8988T (cell line): Measurements from ENCODE around the gene KIF1A.
A peak's percentile ranks its signal among the peaks of the same experiment; 100 is the strongest.
"Not testable (repeated sequence)": the region's sequence is repeated elsewhere in the genome, so short reads cannot be mapped to it uniquely, and the experiment has no call there.

Source experiments
- DNase-seq: peaks from one replicate; pipeline ENCODE4 v3.0.0; 2011

Gene KIF1A

DNA sequence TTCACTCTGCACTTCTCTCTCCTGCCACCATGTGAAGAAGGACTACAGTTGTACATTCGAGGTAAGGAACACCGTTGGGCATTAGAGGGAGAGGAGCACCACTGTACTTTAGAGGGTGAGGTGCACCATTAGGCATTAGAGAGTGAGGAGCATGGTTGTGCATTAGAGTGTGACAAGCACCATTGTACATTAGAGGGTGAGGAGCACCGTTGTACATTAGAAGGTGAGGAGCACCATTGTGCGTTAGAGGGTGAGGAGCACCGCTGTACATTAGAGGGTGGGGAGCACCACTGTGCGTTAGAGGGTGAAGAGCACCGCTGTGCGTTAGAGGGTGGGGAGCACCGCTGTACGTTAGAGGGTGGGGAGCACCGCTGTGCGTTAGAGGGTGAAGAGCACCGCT, 27.8 kb upstream of the KIF1A start:
- no peak for DNase-seq

DNA sequence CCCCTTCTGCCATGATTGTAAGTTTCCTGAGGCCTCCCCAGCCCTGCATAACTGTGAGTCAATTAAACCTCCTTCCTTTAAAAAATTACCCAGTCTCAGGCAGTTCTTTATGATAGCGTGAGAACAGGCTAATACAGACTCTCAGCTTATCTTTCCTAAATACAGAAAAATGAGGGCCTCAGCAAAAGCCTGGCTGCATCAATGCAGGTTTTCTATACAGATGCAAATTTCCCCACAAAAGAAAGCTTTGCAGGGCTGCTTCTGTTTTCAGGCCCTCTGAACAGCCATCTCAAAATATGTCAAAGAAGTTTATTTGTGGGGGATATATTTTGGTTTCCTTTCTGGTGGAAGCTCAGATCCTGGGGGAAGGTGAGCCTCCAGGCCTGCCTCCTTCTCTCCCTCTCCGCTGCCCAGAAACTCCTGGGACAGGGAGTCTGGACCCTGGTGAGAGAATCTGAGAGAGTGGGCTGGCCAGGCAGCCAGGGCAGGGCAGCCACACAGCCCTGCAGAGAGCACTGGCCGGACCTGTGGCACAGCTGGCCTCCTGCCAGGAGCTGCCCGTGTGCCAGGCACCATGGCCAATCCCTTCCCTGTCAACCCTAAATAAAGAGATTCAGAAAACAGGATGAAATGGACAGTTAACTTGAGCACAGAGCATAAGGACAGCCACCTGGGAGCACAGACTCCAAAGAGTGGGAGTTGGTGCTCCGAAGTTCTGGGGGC, 27.0 kb upstream of the KIF1A start:
- DNase-seq: no peak

DNA sequence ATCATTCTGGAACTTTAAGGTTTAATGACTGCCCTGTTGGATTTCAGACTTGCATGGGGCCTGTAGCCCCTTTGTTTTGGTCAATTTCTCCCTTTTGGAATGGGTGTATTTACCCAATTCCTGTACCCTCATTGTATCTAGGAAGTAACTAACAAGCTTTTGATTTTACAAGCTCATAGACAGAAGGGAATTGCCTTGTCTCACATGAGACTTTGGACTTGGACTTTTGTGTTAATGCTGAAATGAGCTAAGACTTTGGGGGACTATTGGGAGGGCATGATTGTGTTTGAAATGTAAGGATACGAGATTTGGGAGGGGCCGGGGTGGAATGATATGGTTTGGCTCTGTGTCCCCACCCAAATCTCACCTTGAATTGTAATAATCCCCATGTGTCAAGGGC, 26.3 kb upstream of the KIF1A start:
- DNase-seq: not testable (repeated sequence)

DNA sequence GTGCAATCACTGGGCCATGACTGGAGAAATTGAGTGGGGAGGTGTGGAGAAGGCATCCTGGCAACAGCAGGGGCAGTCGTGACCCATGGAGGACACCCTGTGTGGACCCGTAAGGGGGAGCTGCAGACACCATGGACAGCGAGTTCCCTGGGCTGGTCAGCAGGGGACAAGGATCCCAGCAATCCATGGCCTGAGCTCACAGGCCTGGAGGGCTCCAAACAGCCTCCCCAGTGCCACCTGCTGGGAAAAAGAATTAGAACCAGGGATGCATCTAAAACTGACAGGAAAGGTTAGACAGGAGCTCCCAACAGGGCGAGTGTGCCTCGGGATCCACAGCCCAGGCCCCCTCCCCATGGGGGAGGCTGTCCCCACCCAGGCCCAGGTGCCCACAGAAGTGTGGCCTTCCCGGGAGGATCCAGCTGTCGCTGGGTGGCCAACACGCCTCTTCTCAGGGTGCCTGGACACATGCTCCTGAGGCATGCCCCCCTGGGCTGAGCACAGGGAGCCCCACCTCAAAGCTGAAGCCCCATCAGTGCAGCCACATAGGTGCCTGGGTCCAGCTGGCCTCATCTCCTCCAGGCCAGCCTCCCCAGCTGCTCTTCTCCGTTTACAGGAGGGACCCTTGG, 20.5 kb upstream of the KIF1A start:
- DNase-seq: peak; percentile 89

GRCh38 chr2:240839152-240840143, 19.4 kb upstream of the KIF1A start:
- DNase-seq: no peak

GRCh38 chr2:240837621-240838020, 17.6 kb upstream of the KIF1A start:
- DNase-seq: no peak

DNA sequence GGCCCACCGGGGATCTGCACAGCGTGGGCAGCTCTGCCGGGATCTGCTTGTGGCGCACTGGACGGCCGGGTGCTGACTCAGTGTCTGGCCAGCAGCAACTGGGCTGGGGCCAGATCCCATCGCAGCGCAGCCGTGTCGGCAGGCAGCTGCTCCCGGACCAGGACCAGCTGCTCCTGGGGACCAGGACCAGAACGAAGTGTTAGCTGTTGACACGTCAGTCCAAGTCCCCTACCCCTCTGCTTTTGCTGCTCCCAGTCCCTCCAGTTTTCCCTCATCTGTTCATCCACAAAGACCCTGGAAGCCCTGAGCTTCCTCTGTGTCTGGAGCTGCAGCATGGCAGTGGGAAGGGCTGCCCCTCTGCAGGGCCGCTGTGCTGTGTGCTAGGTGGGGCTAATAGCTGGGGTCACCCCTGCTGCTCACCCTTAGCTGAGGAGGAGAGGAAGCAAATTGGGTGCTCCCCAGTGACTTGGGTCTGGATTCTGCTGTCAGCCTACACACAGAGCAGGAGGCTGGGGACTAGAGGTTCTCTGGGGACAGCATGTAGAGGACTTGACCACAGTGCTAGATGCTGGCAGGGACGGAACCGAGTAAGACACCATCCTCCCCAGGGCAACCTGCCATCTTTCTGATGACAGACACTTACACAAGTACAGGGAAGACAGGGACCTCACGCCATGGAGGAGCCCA, 16.9 kb upstream of the KIF1A start:
- no peak for DNase-seq

DNA sequence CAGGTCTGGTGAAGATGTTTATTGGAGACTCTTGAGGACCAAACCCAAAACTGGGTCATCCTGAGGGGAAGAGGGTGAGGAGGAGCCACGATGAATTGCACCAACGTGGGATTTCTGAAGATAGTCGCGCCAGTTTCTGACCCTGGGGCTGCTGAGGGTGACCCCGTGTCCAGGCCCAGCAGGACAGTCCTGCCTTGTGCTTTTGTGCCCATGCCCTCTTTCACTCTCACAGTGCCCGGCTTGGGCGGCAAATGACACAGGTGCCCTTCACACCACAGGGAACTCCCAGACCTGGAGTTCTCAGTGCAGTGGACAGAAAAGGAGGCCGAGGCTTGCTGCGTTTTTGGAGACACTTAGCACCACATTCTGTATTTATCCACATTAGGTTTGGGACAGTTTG, 15.5 kb upstream of the KIF1A start:
- no peak for DNase-seq

DNA sequence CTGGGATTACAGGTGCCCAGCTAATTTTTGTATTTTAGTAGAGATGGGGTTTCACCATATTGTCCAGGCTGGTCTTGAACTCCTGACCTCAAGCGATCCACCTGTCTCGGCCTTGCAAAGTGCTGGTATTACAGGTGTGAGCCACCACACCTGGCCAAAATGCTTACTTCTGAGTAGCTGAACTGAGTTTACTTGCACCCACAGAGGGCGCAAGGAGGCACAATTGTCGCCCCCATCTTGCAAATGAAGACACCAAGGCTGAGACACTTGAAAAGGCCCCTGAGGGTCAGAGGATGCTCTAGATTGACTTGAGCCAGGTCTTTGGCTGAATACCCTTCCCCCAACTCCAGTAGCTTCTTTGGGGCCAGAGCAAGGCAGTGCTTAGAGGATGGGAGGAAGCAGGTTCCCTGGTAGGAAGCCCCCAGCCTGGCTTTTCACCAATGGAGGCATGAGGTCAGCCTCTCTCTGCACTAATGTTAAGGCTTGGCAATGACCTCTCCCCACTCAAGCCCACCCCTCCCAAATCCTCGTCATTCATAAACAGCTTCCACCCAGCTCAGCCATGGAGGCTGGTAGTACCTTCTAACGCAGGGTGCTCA, 14.5 kb upstream of the KIF1A start:
- no peak for DNase-seq

DNA sequence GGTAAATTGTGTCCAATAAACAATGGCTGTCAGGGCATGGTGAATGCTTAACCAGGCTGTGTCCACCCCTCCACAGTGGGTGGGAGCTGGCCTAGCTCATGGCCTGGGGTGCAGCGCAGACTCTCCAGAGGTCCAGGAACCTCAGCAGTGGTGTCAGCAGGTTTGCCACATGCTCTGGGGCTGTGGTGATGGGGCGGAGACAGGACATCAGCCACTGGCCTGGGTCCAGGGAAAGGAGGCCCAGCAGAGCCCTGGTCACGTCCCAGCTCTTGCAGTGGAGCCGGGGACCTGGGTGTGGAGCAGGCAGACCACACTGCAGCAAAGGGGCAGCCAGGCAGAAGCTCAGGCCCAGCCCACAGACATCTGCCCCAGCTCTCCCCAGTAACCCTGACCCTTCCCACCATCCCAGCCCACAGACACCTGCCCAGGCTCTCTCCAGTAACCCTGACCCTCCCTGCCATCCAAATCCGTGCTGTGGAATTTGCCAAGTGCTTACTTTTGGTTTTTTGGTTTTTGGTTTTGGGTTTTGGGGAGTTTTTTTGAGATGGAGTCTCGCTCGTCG, 13.8 kb upstream of the KIF1A start:
- no peak for DNase-seq

DNA sequence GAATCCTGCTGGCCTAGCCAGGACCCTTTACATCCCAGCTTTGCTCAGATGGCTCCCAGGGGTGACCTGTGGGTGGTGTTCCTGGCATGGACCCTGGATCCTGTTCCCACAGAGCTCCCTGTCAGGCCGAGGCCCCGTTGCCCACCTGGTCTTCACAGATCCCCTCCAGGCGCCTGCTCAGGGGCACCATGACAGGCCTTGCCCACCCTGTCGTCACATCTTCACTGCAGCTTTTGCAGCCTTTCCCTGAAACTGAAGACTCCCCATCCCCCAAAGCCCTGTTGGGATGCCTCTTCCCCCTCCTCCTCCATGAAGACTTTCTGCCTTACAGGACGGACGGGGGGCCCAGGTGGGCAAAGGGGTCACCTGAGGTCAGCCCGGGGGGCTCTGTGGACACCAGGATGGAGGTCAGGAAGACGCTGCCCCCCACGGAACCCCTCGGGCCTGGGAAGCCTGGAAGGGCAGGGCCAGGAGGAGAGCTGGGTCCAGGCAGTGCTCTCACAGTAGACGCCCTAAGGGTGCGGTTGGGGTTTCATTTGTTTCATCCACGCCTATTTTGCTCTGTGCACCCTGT, 13.0 kb upstream of the KIF1A start:
- no peak for DNase-seq

GRCh38 chr2:240832205-240832727, 12.2 kb upstream of the KIF1A start:
- DNase-seq: peak; percentile 94

GRCh38 chr2:240831594-240832204, 11.7 kb upstream of the KIF1A start:
- DNase-seq: no peak

GRCh38 chr2:240825476-240825875, 5.5 kb upstream of the KIF1A start:
- DNase-seq: no peak

DNA sequence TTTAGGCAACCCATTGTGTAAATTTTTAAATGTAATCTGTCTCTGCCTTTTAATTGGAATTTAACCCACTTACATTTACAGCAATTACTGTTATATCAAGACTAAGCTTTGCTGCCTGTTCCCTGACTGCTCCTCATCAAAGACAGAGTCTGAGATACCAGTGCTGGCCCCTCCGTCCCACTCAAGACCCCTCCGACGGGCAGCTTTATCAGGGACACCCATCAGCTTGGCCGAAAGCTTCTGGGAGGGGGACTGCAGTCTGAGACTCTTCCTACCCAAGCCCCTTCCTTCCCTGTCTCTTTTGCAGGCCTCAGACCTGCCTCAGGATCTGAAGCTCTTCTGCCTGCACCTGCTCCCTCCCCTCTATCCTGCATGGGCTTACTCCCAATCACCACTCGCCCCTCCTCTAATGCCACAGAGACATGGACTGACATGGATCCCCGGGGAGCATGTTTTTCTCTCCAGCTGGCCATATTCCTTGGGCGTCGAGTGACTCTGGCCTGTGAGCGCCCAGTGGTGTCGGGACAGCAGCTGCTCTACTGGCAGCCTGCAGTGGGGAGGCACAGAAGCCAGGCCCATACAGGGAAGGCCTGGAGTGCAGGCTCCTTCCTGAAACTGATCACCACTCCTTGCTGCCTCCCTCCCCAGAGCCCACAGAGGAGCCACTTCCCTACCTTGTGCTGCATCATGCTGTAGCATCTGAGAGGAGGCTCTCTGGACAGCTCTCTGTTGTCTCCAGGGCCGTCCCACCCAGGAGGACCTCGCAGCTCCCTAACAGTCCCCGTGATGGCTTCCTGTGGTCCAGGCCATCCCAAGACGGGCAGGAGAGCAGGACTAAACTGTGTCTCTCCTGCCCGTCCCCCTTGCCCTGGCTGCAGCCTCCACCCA, 3.7 kb upstream of the KIF1A start:
- no peak for DNase-seq

DNA sequence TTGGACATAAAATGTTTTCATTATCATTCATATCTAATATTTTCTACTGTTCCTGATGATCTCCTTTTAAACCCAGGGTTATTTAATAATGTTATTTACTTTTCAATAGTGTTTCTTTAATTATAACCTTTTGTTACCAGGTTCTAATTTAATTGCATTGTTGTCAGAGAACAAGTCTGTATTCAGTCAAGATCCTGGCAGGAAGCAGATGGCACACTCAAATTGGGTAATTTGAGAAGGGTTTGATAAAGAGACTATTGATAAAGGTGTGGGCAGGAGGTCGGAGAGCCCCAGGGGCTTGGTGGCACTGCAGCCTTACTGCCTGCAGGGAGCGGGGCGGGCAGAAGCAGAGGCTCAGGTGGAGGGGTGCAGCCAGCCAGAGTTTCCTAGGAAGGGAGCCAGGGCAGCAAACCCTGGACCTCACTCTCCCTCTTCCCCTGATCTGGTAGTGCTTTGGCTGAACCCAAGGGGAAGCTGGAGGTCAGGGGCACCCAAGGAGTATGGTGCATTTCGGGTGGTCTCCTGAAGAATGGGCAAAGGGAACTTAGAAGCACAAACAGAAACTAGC, 2.3 kb upstream of the KIF1A start:
- no peak for DNase-seq

GRCh38 chr2:240821429-240821778, 1.4 kb upstream of the KIF1A start:
- no peak for DNase-seq

DNA sequence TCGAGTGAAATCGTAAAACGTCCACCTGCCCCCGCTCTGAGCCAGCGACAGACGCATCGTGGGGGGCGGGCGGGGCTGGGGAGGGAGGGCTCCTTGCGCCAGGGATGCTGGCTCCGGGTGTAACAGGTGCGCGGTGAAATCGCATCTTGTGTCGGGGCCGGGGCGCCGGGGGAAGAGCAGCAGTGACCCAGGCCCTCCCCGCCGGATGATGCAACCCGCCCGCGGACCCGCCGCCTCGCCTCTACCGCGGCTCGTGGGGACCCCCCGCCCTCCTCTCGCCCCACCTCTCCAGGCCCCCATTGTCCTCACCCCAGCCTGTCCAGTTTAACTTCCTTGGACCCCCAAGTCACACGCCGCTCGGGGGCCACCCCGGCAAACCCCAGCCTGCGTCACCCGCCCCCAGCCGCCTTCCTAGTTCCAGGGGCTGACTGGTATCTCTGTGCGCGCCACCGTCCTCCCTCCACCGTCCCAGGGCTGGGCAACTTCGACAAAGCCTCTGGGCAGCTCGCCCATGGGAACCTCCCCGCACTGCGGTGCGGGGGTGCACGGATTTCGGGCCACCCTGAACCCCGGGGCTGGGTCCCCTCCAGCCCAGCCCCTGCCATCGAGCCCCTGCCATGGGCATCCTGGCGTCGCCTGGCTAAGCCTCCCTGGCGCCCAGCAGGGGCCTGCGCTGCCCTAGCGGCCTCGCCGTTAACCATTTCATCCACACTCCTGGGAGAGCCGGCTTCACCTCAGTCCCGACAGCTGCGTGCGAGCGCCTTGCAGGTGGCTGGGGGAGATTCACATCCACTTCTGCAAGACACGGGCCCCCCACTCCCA, 799 bp upstream of the KIF1A start:
- DNase-seq: no peak
